SH-SY5Y (cell line): ENCODE measurements around the gene SNTA1.

Source experiments
- GATA2 ChIP-seq: IDR thresholded peaks from 2 replicates; pipeline ENCODE4 v1.6.1; 2011; ENCODE audit warnings: mild to moderate bottlenecking, low read depth, low read length
- GATA3 ChIP-seq: IDR thresholded peaks from 2 replicates; pipeline ENCODE4 v1.6.1; 2011; ENCODE audit warnings: low read depth, mild to moderate bottlenecking, low read length, moderate library complexity

DNA sequence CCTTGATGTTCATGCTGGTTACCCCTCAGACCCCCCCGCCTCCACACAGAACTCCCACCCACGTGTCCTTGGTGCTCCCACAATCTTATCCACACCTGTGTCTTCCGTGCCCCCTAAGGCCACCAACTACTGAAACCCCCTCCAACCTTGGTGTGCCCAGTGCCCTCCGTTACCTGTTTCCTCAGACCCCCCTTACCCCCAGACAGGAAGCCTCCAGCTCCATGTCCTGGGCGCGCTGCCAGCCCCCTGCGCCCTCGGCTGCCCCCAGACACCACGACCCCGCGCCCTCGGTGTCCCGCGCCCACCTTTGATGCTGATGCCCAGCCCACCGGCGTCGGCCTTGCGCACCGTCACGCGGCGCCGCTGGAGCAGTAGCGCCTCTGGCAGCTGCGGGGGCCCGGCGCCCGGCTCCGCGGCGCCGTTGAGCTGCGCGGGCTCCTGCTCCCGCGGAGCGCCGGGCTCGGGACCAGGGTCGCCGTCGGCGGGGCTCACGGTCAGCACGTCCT is 504 bp downstream of the SNTA1 start:
- TF ChIP-seq GATA3, result no peak
- no peak for TF ChIP-seq GATA2
